GM13977 (cell line): ENCODE measurements around the gene CLDND2.

Experiments used
- DNase-seq: peaks from one replicate; pipeline ENCODE4 v3.0.0; 2012; ENCODE audit warnings: low spot score
- CTCF ChIP-seq: IDR thresholded peaks from 2 replicates; pipeline ENCODE4 v1.5.1; 2012; ENCODE audit warnings: mild to moderate bottlenecking, control low read depth; ENCODE audit not compliant: insufficient read depth; ENCODE audit errors: extremely low read depth, missing control alignments
- in situ Hi-C: fragments of 300-500 bp; cut with MboI; formaldehyde crosslinking; loops from one replicate; pipeline ENCODE4 v1.12.0; 2022; ENCODE audit warnings: low sequenced_read_pairs, low pct_unique_long_range_greater_than_20kb, mixed read lengths, inconsistent platforms; ENCODE audit not compliant: unreplicated experiment

Gene CLDND2

GRCh38 chr19:51339313-51339686, 29.5 kb downstream of the CLDND2 start:
- in situ Hi-C loops, result loop anchor here (10.0 to 25.0 kb wide), 2 partner anchors 96 to 323 kb away; no protein-coding TSS in a partner anchor
- peak; percentile 60 for DNase-seq
- TF ChIP-seq CTCF, result no peak

- DNase-seq, result peak; percentile 94
- TF ChIP-seq CTCF, result peak; percentile 92
- in situ Hi-C loops, result loop anchor here (10.0 to 25.0 kb wide), 2 partner anchors 96 to 324 kb away; no protein-coding TSS in a partner anchor
These were observed 30.1 kb downstream of the CLDND2 start for GRCh38 chr19:51338563-51339312.

- TF ChIP-seq CTCF, result peak; percentile 5
- DNase-seq, result no peak
- in situ Hi-C loops, result loop anchor here (10.0 to 25.0 kb wide), 2 partner anchors 97 to 324 kb away; no protein-coding TSS in a partner anchor
These were observed 30.8 kb downstream of the CLDND2 start for GRCh38 chr19:51337861-51338562.

- no peak for TF ChIP-seq CTCF
- DNase-seq, result no peak
- in situ Hi-C loops, result loop anchor here (10.0 to 25.0 kb wide), 2 partner anchors 98 to 325 kb away; no protein-coding TSS in a partner anchor
These were observed 31.5 kb downstream of the CLDND2 start for GRCh38 chr19:51337141-51337860.

GRCh38 chr19:51333836-51334460, 34.9 kb downstream of the CLDND2 start:
- in situ Hi-C loops, result loop anchor here (10.0 to 25.0 kb wide), 2 partner anchors 101 to 328 kb away; no protein-coding TSS in a partner anchor
- DNase-seq, result no peak
- TF ChIP-seq CTCF, result no peak

- no peak for TF ChIP-seq CTCF
- DNase-seq, result no peak
- in situ Hi-C loops, result loop anchor here (10.0 to 25.0 kb wide), 2 partner anchors 103 to 331 kb away; no protein-coding TSS in a partner anchor
These were observed 37.1 kb downstream of the CLDND2 start for GRCh38 chr19:51331716-51332115.
